ENCODE results near the gene LCNL1.

LCNL1 gene

DNA sequence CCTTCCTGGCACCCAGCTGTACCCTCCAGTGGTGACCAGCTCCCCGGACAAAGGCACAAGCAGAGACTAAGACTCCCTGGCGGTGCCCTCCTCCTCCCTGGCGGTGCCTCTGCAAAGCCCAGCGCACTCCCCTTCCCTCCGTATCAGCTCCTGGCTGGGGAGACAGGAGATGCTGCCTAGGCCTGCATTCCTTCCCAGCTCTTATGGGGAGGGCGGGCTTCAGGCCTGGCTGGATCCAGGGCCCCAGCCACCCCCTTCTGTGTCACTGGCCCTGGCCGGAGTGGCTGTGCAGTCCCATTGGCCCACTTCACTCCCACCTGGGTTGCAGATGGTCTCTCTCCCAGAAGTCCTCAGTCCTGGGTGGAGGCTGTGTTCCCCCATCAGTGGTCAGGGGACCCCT lies 24.3 kb upstream of the LCNL1 start:
- no peak for DNase-seq (ENCODE audit: low read depth in 2 of 3, low spot score in 1 of 3)

DNA sequence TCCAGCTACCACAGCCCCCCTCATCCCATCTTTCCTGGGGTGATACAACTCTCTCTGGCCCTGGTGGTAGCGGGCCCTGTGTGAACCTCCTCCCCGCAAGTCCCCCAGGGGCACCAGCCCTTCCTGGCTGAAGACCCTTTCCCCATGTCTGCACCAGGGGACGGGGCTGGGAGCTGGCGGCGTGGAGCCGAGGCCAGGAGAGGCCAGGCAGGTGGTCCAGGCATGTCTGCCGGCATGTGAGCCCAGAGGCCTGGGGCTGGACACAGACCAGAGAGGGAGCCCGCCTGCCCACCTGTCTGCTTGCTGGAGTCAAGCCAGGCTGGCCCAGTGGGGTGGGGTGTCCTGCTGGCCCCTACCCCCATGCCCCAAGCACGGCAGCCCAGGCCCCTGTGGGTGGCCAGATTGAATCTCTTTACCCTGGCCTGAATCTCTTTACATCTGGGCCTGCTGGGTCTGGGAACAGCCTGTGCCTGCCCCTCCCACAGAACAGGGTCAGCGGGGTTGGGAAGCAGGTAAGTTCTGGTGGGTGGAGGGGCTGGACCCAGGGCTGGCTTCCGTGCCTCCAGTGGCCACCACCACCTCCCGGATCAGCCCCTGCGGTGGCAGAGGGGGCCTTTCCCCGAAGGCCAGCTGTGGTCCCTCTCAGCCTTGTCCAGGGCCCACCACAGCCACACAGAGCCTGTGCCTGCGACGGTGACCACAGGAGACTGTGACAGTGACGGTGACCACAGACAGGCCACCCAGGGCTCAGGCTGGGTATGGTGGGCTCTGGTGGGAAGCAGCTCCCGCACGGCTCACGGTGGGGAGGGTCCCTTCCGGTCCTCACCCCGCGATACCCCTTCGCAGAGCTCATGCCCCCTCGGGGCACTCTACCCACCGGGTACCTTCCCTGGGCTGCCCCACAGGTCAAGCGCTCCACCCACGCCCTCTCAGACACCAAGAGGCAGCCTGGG lies 23.6 kb upstream of the LCNL1 start:
- DNase-seq (ENCODE audit: low read depth in 2 of 3, low spot score in 1 of 3) = no peak

DNA sequence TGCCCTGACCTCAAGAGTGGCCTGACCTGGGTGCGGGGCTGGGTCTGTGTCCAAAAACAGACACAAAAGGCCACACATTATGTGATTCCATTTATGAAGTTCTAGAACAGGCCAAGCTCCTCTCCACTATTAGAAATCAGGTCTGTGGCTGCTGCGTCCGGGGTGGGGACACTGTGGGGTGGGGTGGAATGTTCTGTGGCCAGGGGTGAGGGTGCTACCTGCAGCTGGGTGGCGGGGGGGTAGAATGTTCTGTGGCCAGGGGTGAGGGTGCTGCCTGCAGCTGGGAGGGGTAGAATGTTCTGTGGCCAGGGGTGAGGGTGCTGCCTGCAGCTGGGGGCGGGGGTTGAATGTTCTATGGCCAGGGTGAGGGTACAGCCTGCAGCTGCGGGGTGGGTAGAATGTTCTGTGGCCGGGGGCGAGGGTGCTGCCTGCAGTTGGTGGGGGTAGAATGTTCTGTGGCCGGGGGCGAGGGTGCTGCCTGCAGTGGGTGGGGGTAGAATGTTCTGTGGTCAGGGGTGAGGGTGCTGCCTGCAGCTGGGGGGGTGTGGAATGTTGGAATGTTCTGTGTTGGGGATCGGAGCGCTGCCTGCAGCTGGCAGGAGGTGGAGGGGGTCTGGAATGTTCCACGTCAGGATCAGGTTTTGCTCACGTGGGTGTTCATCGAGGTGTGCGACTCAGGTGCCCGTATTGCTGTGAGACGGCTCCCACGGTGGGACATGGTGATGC lies 22.4 kb upstream of the LCNL1 start:
- no peak for DNase-seq (ENCODE audit: low read depth in 2 of 3, low spot score in 1 of 3)

DNA sequence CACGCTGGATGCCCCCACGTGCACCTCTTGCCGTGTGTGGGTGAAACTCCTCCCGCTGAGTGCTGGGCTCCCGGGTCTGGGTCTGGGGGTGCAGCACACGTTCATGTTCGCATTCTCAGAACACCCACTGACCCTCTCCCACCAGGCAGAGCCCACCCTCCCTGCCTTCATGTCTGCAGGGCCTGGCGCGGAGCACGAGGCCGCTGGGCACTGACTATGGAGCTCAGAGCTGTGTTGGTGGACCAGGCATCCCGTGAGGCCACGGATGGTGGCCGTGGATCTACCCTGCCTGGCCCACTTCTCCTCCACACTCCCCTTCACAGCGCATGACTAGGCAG lies 21.9 kb upstream of the LCNL1 start:
- DNase-seq (ENCODE audit: low read depth in 2 of 3, low spot score in 1 of 3) = no peak

DNA sequence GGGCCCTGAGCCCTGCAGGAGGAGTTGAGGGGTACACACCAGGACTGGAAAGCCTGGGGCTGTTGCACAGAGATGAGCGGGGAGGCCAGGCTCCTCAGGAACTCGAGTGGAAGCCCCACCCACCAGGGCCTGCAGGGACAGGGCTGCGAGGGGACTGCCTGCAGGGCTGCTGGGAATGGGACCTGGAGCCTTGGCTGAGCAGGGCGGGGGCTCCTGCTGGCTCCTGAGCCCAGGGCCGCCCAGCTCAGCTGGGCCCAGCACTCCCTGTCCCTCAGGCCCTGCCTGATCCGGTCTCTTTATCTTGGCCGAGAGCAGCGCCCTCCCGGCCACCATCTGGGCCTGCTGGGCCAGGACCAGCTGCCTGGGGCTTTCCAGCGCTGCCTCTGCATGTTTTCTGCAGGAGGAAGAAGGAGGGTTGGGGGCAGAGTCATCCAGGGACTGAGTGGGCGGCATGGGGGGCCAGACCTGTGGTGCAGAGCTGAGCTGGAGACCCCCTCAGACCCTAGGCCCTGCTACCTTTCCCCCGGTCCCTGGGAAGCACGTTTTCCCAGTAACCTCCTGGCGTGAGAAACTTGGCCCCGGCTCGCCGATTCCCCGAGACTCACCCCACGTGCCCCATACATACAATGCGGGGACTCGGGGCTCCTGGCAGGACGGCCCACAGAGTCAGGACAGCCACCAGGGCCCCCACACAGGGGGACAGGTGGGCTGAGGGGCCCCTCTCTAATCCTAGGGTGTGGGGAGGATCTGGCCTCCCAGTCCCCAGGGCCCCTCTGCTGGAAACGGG lies 21.3 kb upstream of the LCNL1 start:
- DNase-seq (ENCODE audit: low read depth in 2 of 3, low spot score in 1 of 3) = no peak

DNA sequence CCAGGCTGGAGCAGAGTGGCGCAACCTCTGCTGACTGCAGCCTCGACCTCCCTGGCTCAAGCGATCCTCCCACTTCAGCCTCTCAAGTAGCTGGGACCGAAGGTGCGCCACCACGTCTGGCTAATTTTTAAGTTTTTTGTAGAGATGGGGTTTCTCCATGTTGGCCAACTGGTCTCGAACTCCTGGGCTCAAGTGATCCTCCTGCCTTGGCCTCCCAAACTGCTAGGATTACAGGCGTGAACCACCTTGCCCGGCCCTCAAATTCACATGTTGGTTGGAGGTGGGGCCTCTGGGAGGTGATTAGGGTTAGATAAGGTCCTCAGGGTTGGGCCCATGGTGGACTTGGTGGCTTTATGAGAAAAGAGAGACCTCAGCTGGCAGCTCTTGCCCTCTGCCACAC lies 20.6 kb upstream of the LCNL1 start:
- DNase-seq (ENCODE audit: low read depth in 2 of 3, low spot score in 1 of 3) = no peak

DNA sequence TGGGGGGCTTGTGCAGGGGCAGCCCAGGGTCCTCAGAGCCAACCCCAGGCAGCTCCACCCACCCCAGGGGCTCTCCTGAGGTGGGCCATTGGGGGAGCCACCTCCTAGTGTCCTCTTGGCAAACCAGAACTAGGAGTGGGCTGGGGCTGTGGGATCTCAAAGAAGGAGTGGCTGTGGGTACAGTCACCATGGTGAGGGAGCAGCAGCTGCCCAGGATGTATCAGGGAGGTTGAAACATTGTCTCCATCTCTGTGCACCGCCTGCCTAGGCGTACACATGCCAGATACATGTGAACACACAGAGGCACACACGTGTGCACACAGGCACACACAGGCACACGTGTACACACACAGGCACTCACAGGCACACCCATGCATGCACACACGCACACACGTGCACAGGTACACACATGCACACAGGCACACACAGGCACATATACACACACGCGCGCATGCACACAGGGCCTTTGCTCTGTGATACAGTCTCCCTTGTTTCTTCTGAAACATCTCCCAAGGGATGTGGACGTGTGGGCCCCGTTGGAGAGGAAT lies 20.0 kb upstream of the LCNL1 start:
- DNase-seq (ENCODE audit: low read depth in 2 of 3, low spot score in 1 of 3) = no peak

DNA sequence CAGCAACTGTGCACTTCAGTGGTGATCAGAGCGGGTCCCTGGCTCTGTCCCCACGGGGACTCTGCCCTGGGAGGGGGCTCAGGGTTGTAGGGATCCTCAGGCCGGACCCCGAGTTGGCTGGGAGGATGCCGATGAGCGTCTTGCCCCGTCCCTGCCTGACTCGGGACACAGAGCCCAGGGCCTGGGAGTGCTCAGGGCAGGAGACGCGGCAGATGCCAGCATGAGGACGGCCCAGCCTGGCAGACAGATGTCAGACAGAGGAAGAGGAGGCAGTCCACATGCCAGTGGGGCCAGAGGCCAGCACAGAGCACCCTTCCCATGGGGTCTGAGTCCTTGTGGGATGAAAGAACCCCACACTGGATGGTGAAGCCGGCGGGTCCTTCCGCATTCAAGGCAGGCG lies 19.5 kb upstream of the LCNL1 start:
- no peak for DNase-seq (ENCODE audit: low read depth in 2 of 3, low spot score in 1 of 3)

DNA sequence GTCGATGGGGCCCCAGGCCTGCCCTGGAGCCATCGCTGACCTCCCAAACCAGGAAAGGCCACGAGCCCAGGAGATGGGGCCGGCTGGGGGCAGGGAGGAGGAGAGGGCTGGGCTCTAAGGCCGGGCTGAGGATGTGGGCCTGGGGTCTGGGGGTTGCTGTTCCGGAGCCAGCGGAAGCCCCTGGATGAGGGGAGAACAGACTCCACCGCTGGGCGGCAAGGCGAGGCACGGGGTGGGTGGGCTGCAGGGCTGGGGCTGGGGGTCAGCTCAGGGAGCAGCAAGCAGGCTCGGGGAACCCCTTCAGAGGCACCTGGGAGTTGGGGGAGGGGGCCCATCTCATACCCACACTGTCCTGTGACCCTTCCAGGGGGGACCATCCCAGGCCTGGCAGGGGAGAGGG lies 19.0 kb upstream of the LCNL1 start:
- DNase-seq (ENCODE audit: low read depth in 2 of 3, low spot score in 1 of 3) = no peak

DNA sequence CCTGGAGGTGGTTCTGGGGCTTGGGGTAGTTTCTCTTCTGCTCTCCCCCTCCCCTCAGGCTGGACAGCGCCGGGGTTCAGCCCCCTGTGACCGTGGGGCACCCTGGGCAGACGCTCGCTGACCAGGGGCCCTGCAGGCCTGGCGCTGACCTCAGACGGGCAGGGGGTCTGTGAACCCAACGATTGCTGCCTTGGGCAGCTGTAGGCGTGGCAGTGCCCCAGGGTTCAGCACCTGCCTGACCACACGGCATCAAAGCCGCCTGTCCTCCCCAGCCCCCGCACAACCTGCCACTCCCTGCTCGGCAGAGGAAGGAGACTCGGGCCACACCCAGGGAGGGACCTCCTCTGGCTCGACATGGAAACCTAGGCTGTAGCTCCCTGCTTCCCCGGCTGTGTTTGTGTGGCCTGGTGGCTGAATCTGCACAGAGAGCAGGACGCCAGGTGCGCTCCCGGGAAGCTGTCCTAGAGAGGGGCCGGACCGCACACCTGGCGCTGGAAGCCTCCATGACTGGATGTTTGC lies 18.6 kb upstream of the LCNL1 start:
- no peak for DNase-seq (ENCODE audit: low read depth in 2 of 3, low spot score in 1 of 3)

DNA sequence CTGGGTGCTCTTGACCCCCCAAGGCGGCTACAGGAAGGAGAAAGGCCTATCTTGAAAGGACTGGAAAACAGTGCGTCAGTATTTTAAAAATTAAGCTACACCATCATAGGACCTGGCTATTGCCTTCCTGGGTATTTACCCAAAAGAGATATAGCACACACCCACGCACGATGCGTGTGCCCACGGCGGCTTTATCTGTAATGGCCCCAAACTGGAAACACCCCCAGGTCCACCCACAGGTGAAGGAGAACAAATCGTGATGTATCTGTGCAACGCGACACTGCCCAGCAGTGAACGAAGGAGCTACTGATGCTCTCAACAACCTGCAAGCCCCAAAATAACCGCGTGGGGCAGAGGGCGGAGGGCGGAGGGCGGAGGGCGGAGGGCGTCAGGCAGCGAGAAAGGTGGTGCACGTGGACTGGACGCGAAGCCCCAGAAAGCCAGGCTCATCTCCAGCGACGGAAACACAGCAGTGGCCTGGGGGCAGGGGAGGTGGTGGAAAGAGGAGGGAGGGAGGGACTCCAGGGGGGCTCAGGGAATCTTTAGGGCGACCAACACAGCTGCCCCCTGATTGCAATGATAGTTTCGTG lies 17.9 kb upstream of the LCNL1 start:
- no peak for DNase-seq (ENCODE audit: low read depth in 2 of 3, low spot score in 1 of 3)

DNA sequence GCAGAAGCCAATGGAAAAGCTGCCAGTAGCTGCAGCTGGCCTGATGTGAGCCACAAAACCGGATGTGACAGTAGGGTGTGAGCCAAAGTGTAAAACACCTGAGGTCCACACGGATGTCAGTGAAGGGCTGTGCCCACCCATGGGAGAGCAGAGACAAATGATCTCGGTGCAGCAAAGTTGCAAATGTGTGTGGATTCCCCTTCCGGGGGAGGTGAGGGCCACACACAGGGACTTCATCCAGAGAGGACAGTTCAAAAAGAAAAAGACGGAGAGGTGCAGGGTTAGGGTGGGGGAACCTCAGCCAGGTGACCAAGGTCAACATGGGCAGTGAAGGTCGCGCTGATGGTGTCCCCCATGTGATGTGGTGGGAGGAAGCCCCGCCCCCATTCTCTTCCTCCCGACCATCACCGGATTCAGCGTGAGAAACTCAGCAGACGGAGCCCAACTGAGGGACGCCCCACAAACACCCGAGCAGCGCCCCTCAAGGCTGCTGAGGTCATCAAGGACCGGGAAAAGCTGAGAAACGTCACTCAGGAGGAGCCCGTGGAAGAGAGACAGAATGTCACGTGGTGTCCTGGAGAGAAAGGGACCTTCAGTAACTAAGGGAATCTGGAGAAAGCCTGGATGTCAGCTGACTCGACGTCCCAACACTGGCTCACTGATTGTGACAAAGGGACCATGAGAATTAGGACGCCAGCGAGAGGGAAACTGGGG lies 16.9 kb upstream of the LCNL1 start:
- DNase-seq (ENCODE audit: low read depth in 2 of 3, low spot score in 1 of 3) = no peak

DNA sequence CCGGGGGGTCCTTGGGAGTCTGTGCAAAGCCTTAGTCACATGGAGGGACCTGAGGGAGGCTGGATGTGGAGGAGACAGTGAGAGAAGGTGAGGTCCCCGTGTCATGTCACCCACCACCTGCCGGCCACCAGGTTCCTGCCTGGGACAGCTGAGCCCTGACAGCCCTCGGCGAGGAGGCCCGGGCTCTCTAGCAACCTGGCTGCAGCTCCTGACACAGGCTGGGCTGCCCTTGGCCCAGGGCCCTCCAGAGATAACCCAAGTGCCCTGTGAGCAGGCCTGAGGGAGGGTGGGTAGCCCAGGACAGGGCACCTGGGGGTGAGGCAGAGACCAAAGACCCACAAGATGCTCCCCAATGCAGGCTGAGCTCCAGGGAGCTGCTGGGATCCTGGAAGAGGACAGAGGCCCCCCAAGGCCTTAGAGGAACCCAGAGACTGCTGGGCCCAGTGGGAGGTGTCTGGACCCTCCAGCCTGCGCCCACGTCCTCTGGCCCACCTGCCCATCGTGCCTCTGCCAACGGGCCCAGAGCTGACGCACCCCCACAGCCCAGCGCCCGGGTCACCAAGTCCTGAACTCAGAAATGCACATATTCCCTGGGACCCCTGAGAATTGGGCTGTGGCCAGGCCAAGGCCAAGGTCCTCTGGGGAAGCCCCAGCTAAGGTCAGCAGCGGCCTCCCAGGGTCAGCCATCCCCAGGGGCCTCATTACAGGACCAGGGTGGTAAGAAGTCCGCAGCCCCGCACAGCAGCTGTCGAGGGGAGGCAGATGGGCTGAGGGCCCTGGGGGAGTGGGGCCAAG lies 14.3 kb upstream of the LCNL1 start:
- no peak for DNase-seq (ENCODE audit: low read depth in 2 of 3, low spot score in 1 of 3)

DNA sequence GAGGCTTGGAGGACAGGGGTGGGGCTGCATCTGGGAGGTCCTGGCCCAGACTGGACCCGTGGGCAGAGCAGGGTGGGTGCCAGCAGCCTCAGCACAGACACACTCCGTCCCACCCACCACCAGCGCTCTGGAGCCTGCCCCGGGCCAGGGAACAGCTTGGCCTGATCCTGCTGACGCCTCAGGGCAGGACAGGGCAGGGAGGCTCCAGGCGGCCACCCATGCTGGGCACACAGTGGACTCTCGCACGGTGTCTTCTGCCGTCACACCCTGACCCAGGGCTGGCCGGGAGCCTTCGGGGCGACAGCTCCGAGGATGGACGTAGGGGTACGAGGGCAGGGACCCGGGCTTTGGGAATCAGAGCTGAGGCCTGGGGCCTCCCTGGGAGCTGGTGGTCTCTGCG lies 13.6 kb upstream of the LCNL1 start:
- DNase-seq (ENCODE audit: low read depth in 2 of 3, low spot score in 1 of 3) = no peak

DNA sequence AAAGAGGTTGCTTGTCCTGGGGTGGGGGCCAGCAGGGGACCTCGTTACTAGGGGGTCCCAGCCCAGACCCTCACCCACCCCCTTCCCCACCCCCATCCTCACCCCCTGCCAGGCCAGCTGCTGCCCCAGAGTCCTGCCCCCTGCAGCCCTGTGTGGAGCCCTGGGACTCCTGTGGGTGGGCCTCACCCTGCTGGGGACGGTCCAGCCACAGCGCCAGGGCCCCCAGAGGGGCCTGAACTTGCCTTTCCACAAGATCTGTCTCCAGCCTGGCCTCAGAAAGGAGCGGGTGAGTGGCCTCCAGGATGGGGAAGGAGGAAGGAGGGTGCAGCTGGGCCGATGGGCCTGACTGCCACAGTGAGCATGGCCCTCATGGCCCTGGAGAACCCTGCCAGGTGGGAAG lies 13.0 kb upstream of the LCNL1 start:
- no peak for DNase-seq (ENCODE audit: low read depth in 2 of 3, low spot score in 1 of 3)

DNA sequence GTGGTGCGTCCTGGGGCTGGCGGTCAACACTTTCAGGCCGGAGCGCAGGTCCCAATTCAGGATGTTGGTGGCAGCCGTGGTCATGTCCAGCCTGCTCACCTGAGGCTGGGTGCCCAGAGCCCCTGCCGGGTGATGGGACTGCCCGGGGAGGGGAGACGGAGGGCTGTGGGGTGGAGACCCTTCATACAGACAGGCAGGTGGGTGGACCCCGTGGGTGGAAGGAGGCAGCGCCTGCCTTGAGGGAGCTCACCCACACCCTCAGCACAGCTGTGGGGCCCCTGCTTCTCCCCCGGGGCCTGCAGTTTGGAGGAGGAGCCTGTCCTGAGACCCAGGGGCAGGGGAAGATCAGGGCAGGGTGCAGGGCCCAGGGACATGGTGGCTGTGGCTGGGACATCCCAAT lies 12.4 kb upstream of the LCNL1 start:
- DNase-seq (ENCODE audit: low read depth in 2 of 3, low spot score in 1 of 3) = no peak

DNA sequence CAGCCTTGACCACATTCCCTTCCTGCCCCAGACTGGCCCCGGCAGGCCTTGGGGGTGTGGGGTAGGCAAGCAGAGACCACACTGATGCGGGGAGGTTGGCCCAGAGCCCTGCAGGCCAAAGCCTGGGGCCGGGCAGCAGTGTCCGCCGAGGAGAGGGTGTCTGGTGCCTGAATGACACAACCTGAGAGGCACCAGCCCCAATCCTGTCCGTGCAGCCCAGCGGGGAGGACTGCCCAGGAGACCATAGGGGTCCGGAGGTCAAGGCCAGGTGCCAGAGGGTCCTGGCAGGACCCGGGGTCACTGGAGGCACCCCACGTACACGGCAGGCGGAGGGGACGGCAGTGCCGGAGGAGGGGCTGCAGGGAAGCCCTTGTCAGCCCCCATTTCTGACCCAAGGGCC lies 11.0 kb upstream of the LCNL1 start:
- DNase-seq (ENCODE audit: low read depth in 2 of 3, low spot score in 1 of 3) = no peak

DNA sequence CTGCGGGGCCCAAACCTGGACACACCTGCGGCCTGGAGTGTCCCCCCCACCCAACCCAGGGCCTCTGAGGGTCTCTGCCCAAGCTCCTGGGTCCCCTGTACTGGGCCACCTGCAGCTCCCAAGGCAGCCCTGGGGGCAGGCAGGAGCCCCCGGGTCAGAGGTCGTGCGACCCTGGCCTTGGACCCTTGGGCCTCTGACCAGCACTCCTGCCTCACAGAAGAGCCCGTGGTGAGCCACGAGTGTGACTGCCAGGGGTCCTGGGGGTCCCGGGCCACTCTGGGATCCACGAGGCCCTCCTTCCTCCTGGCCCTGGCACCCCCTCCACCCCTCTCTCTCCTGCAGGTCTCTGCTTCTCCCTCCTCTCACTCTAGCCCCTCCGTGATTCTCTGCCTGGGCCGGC lies 10.5 kb upstream of the LCNL1 start:
- DNase-seq (ENCODE audit: low read depth in 2 of 3, low spot score in 1 of 3) = no peak

DNA sequence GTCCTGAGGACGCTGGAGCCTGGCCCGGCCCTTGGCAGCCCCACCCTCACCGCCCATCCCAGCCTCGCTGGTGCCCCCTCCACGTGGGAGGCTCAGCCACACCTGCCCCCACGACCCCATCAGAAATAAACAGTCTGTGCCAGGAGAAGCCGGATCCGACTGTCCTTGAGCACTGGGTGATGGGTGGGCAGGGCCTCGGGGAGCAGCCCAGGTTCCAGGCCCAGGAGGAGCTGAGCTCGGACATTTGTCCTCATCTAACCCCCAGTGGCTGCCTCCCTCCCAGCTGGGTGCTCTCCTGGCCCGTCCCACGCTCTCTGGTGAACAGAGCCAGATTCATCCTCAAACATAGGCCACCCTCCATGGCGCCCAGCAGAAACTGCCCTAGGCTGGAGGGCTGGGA lies 10.1 kb upstream of the LCNL1 start:
- no peak for DNase-seq (ENCODE audit: low read depth in 2 of 3, low spot score in 1 of 3)

Data from stimulated activated CD4-positive, alpha-beta T cell treated with anti-CD3 and anti-CD28 coated beads, Interleukin-12 subunit alpha, Interleukin-12 subunit beta, amount 100 ng/mL, for 48 hours (primary cell).